M059J (cell line): ENCODE data around the gene BPIFB3. TPM values are rescaled to one million over a fixed set of nuclear protein-coding genes. Genes with fewer than 3 reads are reported as not detected.

Source experiments
- DNase-seq: peaks from one replicate; pipeline ENCODE4 v3.0.0-alpha.2; 2012; ENCODE audit warnings: low read depth
- total RNA-seq: library from RNA; depleted of rRNA; stranded (reverse); fragments of >200 nt; shearing (Covaris generic); gene quantifications from 2 replicates; pipeline ENCODE4 v1.2.3, GENCODE V29; 2014

BPIFB3 gene
- total RNA-seq, 1 experiment from 2014 or later, result not detected

GRCh38 chr20:33015700-33016580, 37.8 kb upstream of the BPIFB3 start:
- DNase-seq, result no peak

- DNase-seq, result no peak
Measured at GRCh38 chr20:33016581-33017109, 37.1 kb upstream of the BPIFB3 start.

GRCh38 chr20:33017542-33017941, 36.2 kb upstream of the BPIFB3 start:
- DNase-seq, result no peak

- no peak for DNase-seq
Measured at GRCh38 chr20:33018169-33018931, 35.4 kb upstream of the BPIFB3 start.

- no peak for DNase-seq
Measured at GRCh38 chr20:33019465-33020277, 34.0 kb upstream of the BPIFB3 start.

- no peak for DNase-seq
Measured at GRCh38 chr20:33020278-33021161, 33.2 kb upstream of the BPIFB3 start.

- DNase-seq, result no peak
Measured at GRCh38 chr20:33021879-33022278, 31.8 kb upstream of the BPIFB3 start.

- no peak for DNase-seq
Measured at GRCh38 chr20:33022289-33022688, 31.4 kb upstream of the BPIFB3 start.

GRCh38 chr20:33022694-33023438, 30.8 kb upstream of the BPIFB3 start:
- no peak for DNase-seq

GRCh38 chr20:33023439-33024242, 30.1 kb upstream of the BPIFB3 start:
- DNase-seq, result no peak

GRCh38 chr20:33024243-33024560, 29.5 kb upstream of the BPIFB3 start:
- DNase-seq, result no peak

- no peak for DNase-seq
Measured at GRCh38 chr20:33024609-33025317, 28.9 kb upstream of the BPIFB3 start.

- no peak for DNase-seq
Measured at GRCh38 chr20:33025318-33025876, 28.3 kb upstream of the BPIFB3 start.

GRCh38 chr20:33026072-33026778, 27.5 kb upstream of the BPIFB3 start:
- no peak for DNase-seq

- no peak for DNase-seq
Measured at GRCh38 chr20:33026779-33027759, 26.6 kb upstream of the BPIFB3 start.
